Erythroblast (primary cell): ENCODE data around the gene GM2A.
"Not testable (repeated sequence)": the region's sequence is repeated elsewhere in the genome, so short reads cannot be mapped to it uniquely, and the experiment has no call there.

Experiments used
- GATA1 ChIP-seq: IDR thresholded peaks from 2 replicates; pipeline ENCODE4 v1.6.1; 2011; ENCODE audit warnings: low read depth, mild to moderate bottlenecking, control low read depth, low read length, moderate library complexity
- POLR2A ChIP-seq: IDR thresholded peaks from 2 replicates; pipeline ENCODE4 v1.6.1; 2011; ENCODE audit warnings: mild to moderate bottlenecking, low read length

- TF ChIP-seq GATA1, POLR2A: not testable (repeated sequence)
Observed at GRCh38 chr5:151240268-151240835, 12.6 kb upstream of the GM2A start.
